IMR-90 (cell line): ENCODE results near the gene EPN3.

ENCODE experiments used
- CEBPB ChIP-seq: IDR thresholded peaks from 2 replicates; pipeline ENCODE4 v1.6.1; 2012; ENCODE audit warnings: low read depth, low read length, improper control_type of control experiment
- FOS ChIP-seq: fragments of 150-350 bp; IDR thresholded peaks from 2 replicates; pipeline ENCODE4 v1.6.1; 2016; ENCODE audit warnings: low read depth, low read length
- MAZ ChIP-seq: IDR thresholded peaks from 2 replicates; pipeline ENCODE4 v1.6.1; 2012; ENCODE audit warnings: low read depth, mild to moderate bottlenecking, low read length, improper control_type of control experiment, moderate library complexity, borderline replicate concordance
- POLR2A ChIP-seq: IDR thresholded peaks from 2 replicates; pipeline ENCODE4 v1.6.1; 2012; ENCODE audit warnings: mild to moderate bottlenecking, low read depth, low read length
- TF ChIP-seq, protein P1 (sequence below): conservative IDR thresholded peaks from 2 replicates; pipeline ENCODE4 v1.5.1; 2012; ENCODE audit warnings: mild to moderate bottlenecking, low read depth, low read length, improper control_type of control experiment

GRCh38 chr17:50578173-50578572 is 45.6 kb downstream of the EPN3 start:
- TF ChIP-seq, protein P1, sequence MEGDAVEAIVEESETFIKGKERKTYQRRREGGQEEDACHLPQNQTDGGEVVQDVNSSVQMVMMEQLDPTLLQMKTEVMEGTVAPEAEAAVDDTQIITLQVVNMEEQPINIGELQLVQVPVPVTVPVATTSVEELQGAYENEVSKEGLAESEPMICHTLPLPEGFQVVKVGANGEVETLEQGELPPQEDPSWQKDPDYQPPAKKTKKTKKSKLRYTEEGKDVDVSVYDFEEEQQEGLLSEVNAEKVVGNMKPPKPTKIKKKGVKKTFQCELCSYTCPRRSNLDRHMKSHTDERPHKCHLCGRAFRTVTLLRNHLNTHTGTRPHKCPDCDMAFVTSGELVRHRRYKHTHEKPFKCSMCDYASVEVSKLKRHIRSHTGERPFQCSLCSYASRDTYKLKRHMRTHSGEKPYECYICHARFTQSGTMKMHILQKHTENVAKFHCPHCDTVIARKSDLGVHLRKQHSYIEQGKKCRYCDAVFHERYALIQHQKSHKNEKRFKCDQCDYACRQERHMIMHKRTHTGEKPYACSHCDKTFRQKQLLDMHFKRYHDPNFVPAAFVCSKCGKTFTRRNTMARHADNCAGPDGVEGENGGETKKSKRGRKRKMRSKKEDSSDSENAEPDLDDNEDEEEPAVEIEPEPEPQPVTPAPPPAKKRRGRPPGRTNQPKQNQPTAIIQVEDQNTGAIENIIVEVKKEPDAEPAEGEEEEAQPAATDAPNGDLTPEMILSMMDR: no peak
- TF ChIP-seq FOS (no peak), POLR2A (no peak), CEBPB (no peak), MAZ (no peak)
